GM12891 (cell line): ENCODE measurements around the gene ST8SIA5.

Source experiments
- PAX5 ChIP-seq: IDR thresholded peaks from 2 replicates; pipeline ENCODE4 v1.6.1; 2011; ENCODE audit warnings: low read length, moderate library complexity, mild to moderate bottlenecking; ENCODE audit not compliant: insufficient read depth, severe bottlenecking
- POLR2A ChIP-seq: IDR thresholded peaks from 2 replicates; pipeline ENCODE4 v1.6.1; 2011; ENCODE audit warnings: low read depth, low read length, control low read depth
- POLR2AphosphoS5 ChIP-seq: IDR thresholded peaks from 2 replicates; pipeline ENCODE4 v1.6.1; 2011; ENCODE audit warnings: low read depth, low read length, control low read depth
- TAF1 ChIP-seq: IDR thresholded peaks from 2 replicates; pipeline ENCODE4 v1.6.1; 2011; ENCODE audit warnings: low read depth, low read length, control low read depth

- TF ChIP-seq POLR2A (no peak), POLR2AphosphoS5 (no peak), TAF1 (no peak), PAX5 (no peak)
Observed at GRCh38 chr18:46732801-46733200, 24.1 kb downstream of the ST8SIA5 start.
